Measurements from ENCODE around the gene BTBD6.
"Not testable (repeated sequence)": the region's sequence is repeated elsewhere in the genome, so short reads cannot be mapped to it uniquely, and the experiment has no call there.

DNA sequence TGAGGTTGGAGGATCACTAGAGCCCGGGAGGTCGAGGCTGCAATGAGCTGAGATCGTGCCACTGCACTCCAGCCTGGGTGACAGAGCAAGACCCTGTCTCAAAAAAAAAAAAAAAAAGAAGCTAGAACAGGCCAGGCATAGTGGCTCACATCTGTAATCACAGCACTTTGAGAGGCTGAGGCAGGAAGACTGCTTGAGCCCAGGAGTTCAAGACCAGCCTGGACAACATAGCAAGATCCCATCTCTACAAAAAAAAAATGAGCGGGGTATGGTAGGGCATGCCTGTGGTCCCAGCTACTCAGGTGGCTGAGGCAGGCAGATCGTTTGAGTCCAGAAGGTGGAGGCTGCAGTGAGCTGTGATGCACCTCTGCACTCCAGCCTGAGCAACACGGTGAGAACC lies 40.6 kb downstream of the BTBD6 start:
- TF ChIP-seq, protein P1, sequence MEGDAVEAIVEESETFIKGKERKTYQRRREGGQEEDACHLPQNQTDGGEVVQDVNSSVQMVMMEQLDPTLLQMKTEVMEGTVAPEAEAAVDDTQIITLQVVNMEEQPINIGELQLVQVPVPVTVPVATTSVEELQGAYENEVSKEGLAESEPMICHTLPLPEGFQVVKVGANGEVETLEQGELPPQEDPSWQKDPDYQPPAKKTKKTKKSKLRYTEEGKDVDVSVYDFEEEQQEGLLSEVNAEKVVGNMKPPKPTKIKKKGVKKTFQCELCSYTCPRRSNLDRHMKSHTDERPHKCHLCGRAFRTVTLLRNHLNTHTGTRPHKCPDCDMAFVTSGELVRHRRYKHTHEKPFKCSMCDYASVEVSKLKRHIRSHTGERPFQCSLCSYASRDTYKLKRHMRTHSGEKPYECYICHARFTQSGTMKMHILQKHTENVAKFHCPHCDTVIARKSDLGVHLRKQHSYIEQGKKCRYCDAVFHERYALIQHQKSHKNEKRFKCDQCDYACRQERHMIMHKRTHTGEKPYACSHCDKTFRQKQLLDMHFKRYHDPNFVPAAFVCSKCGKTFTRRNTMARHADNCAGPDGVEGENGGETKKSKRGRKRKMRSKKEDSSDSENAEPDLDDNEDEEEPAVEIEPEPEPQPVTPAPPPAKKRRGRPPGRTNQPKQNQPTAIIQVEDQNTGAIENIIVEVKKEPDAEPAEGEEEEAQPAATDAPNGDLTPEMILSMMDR (IDR thresholded peaks at IDR 0.05), result not testable (repeated sequence)
- TF ChIP-seq ZFX (IDR thresholded peaks at IDR 0.05; ENCODE audit: borderline replicate concordance), result not testable (repeated sequence)
